IMR-90 (cell line): ENCODE results near the gene COA6. TPM values are rescaled to one million over a fixed set of nuclear protein-coding genes. Genes with fewer than 3 reads are reported as not detected.

Experiments
- ATAC-seq: fragments of 200-7000 bp; cut with Tn5 transposase; 2 replicates; pipeline ENCODE4 v1.9.1; 2020; ENCODE audit warnings: low read depth, mild to moderate bottlenecking, moderate library complexity
- BruUV-seq: library from RNA; stranded (reverse); fragments of 400-500 nt; replicated peaks from 2 replicates; lab custom pipeline; 2021; lab: Mats Ljungman, UMichigan
- CTCF ChIA-PET: fragments of 300-600 bp; formaldehyde crosslinking; extraction: SDS; loops from one replicate; lab custom pipeline; 2021; ENCODE audit warnings: antibody characterized with exemption; lab: Yijun Ruan, JAX
- POLR2A ChIA-PET: fragments of 300-600 bp; sonication (Branson Sonifier 250); formaldehyde crosslinking; loops from one replicate; lab custom pipeline; 2022; ENCODE audit warnings: antibody characterized with exemption; ENCODE audit not compliant: unreplicated experiment; lab: Charles Lee
- DNase-seq: peaks from one replicate; pipeline ENCODE4 v3.0.0; 2013
- H2AFZ ChIP-seq: replicated peaks from 2 replicates; pipeline ENCODE3; 2013; ENCODE audit warnings: low read length, mild to moderate bottlenecking; ENCODE audit not compliant: poor library complexity
- H2AK5ac ChIP-seq: 2 replicates; pipeline ENCODE4 v1.6.1; 2013; ENCODE audit warnings: low read depth, low read length, inconsistent platforms
- H2AK9ac ChIP-seq: replicated peaks from 2 replicates; pipeline ENCODE3; 2013; ENCODE audit warnings: mild to moderate bottlenecking, low read depth, low read length, moderate library complexity; ENCODE audit not compliant: poor library complexity
- H2BK120ac ChIP-seq: 2 replicates; pipeline ENCODE4 v1.6.1; 2013; ENCODE audit warnings: low read depth, low read length, inconsistent platforms
- H2BK15ac ChIP-seq: 3 replicates; pipeline ENCODE4 v1.6.1; 2013; ENCODE audit warnings: low read depth, low read length, inconsistent platforms
- H2BK20ac ChIP-seq: 2 replicates; pipeline ENCODE4 v1.6.1; 2013; ENCODE audit warnings: low read depth, mild to moderate bottlenecking, inconsistent platforms, low read length, moderate library complexity
- H2BK5ac ChIP-seq: 2 replicates; pipeline ENCODE4 v1.6.1; 2013; ENCODE audit warnings: mild to moderate bottlenecking, low read depth, low read length, inconsistent platforms; ENCODE audit not compliant: poor library complexity, severe bottlenecking
- H3K14ac ChIP-seq: replicated peaks from 2 replicates; pipeline ENCODE4 v1.6.1; 2013; ENCODE audit warnings: low read depth, low read length, inconsistent platforms
- H3K18ac ChIP-seq: 2 replicates; pipeline ENCODE4 v1.6.1; 2013; ENCODE audit warnings: low read depth, low read length, control low read depth
- H3K23ac ChIP-seq: 2 replicates; pipeline ENCODE4 v1.6.1; 2013; ENCODE audit warnings: low read depth, low read length, inconsistent platforms
- H3K27ac ChIP-seq: 2 replicates; pipeline ENCODE4 v1.5.1; 2013; ENCODE audit warnings: mild to moderate bottlenecking, control low read depth, low read length; ENCODE audit not compliant: insufficient read depth
- H3K27me3 ChIP-seq: 2 replicates; pipeline ENCODE4 v1.6.1; 2013; ENCODE audit warnings: low read length; ENCODE audit not compliant: control insufficient read depth, insufficient read depth
- H3K36me3 ChIP-seq: 2 replicates; pipeline ENCODE4 v1.6.1; 2013; ENCODE audit warnings: low read length, mixed read lengths; ENCODE audit not compliant: control insufficient read depth, insufficient read depth
- H3K4ac ChIP-seq: 2 replicates; pipeline ENCODE4 v1.6.1; 2013; ENCODE audit warnings: low read depth, low read length, inconsistent platforms
- H3K4me1 ChIP-seq: 2 replicates; pipeline ENCODE4 v1.6.1; 2013; ENCODE audit warnings: low read length, mixed read lengths; ENCODE audit not compliant: control insufficient read depth, insufficient read depth
- H3K4me2 ChIP-seq: 2 replicates; pipeline ENCODE4 v1.6.1; 2013; ENCODE audit warnings: low read depth, mild to moderate bottlenecking, control low read depth, low read length, moderate library complexity
- H3K4me3 ChIP-seq: 2 replicates; pipeline ENCODE4 v1.5.1; 2013; ENCODE audit warnings: low read depth, mild to moderate bottlenecking, control low read depth, low read length, moderate library complexity; ENCODE audit not compliant: insufficient read depth
- H3K56ac ChIP-seq: 2 replicates; pipeline ENCODE4 v1.6.1; 2013; ENCODE audit warnings: low read length, inconsistent platforms; ENCODE audit not compliant: insufficient read depth; ENCODE audit errors: extremely low read depth
- H3K79me1 ChIP-seq, 2 experiments: 2 replicates each; pipeline ENCODE4 v1.6.1; 2013; ENCODE audit warnings: low read length in 2 of 2, inconsistent platforms in 1 of 2, low read depth in 1 of 2
- H3K9ac ChIP-seq: 2 replicates; pipeline ENCODE4 v1.6.1; 2013; ENCODE audit warnings: low read depth, low read length, control low read depth
- H3K9me1 ChIP-seq: 2 replicates; pipeline ENCODE4 v1.6.1; 2013; ENCODE audit warnings: low read length, inconsistent platforms; ENCODE audit not compliant: insufficient read depth
- H3K9me3 ChIP-seq: 2 replicates; pipeline ENCODE4 v1.6.1; 2013; ENCODE audit warnings: low read length; ENCODE audit not compliant: control insufficient read depth, insufficient read depth
- H4K20me1 ChIP-seq: 2 replicates; pipeline ENCODE4 v1.6.1; 2013; ENCODE audit warnings: low read length, inconsistent platforms; ENCODE audit not compliant: insufficient read depth
- H4K5ac ChIP-seq: 2 replicates; pipeline ENCODE4 v1.6.1; 2013; ENCODE audit warnings: mild to moderate bottlenecking, low read depth, low read length, control low read depth
- H4K8ac ChIP-seq, 2 experiments: 2 replicates each; pipeline ENCODE4 v1.6.1; 2013; ENCODE audit warnings: low read depth in 2 of 2, low read length in 2 of 2, control low read depth in 1 of 2, inconsistent platforms in 1 of 2
- H4K91ac ChIP-seq: 2 replicates; pipeline ENCODE4 v1.6.1; 2013; ENCODE audit warnings: low read depth, low read length, inconsistent platforms; ENCODE audit not compliant: insufficient read depth
- ELK1 ChIP-seq: fragments of 150-350 bp; IDR thresholded peaks from 2 replicates; pipeline ENCODE4 v1.6.1; 2016; ENCODE audit warnings: low read depth, mild to moderate bottlenecking, low read length, moderate library complexity, borderline replicate concordance
- FOS ChIP-seq: fragments of 150-350 bp; IDR thresholded peaks from 2 replicates; pipeline ENCODE4 v1.6.1; 2016; ENCODE audit warnings: low read depth, low read length
- MXI1 ChIP-seq: IDR thresholded peaks from 2 replicates; pipeline ENCODE4 v1.6.1; 2012; ENCODE audit warnings: low read depth, mild to moderate bottlenecking, low read length, moderate library complexity, borderline replicate concordance
- NFE2L2 ChIP-seq: fragments of 150-350 bp; IDR thresholded peaks from 2 replicates; pipeline ENCODE4 v1.6.1; 2016; ENCODE audit warnings: low read depth, mild to moderate bottlenecking, low read length
- RAD21 ChIP-seq: IDR thresholded peaks from 2 replicates; pipeline ENCODE4 v1.6.1; 2012; ENCODE audit warnings: low read length, improper control_type of control experiment
- RCOR1 ChIP-seq: IDR thresholded peaks from 2 replicates; pipeline ENCODE4 v1.6.1; 2012; ENCODE audit warnings: mild to moderate bottlenecking, low read length, improper control_type of control experiment; ENCODE audit not compliant: insufficient replicate concordance
- RFX5 ChIP-seq: IDR thresholded peaks from 2 replicates; pipeline ENCODE4 v1.8.0; 2012; ENCODE audit warnings: low read depth, mild to moderate bottlenecking, low read length, moderate library complexity
- SMC3 ChIP-seq: fragments of 150-350 bp; IDR thresholded peaks from 2 replicates; pipeline ENCODE4 v1.6.1; 2016; ENCODE audit warnings: low read depth, mild to moderate bottlenecking, antibody characterized with exemption, low read length, moderate library complexity
- USF2 ChIP-seq: fragments of 150-350 bp; IDR thresholded peaks from 2 replicates; pipeline ENCODE4 v1.6.1; 2017; ENCODE audit warnings: mild to moderate bottlenecking, antibody characterized with exemption, low read length, low read depth
- WGBS, 2 experiments: methylation state at CpG; one replicate each; pipeline versions ENCODE4 v1.1.5 to v1.1.7; 2013; ENCODE audit warnings: missing lambda C conversion rate in 2 of 2; ENCODE audit not compliant: insufficient read length in 1 of 2; ENCODE audit errors: extremely low coverage in 2 of 2; 5-methylcytosine and 5-hydroxymethylcytosine counted together
- dilution Hi-C: fragments of 300-500 bp; cut with HindIII; formaldehyde crosslinking; loops from one replicate; pipeline ENCODE4 v1.14.3; 2018; ENCODE audit warnings: low sequenced_read_pairs; ENCODE audit not compliant: unreplicated experiment
- in situ Hi-C: fragments of 300-500 bp; cut with MboI; formaldehyde crosslinking; loops from 3 replicates; pipeline ENCODE4 v1.14.3; 2019; ENCODE audit warnings: low sequenced_read_pairs, inconsistent platforms, mixed read lengths
- intact Hi-C: fragments of 100-400 bp; cut with micrococcal nuclease; formaldehyde crosslinking; loops from 2 replicates; pipeline ENCODE4 v1.10.0; 2022
- polyA plus RNA-seq, 3 experiments: library from polyadenylated mRNA; depleted of rRNA; stranded (reverse); fragments of >200 nt; gene quantifications; 2 replicates each; pipeline ENCODE4 v1.2.3, GENCODE V29; 2012; ENCODE audit warnings: low replicate concordance in 1 of 3
- total RNA-seq: library from RNA; depleted of rRNA; stranded (reverse); fragments of >200 nt; gene quantifications from 2 replicates; pipeline ENCODE4 v1.2.3, GENCODE V29; 2012

The COA6 gene
- total and polyA plus RNA-seq, 2 of the 4 experiments (the other 2 are of a cell fraction) = 6.8 to 14.3 TPM

- no TSS peak for BruUV-seq
- no peak for DNase-seq
Observed at GRCh38 chr1:234427950-234428646, 54.8 kb downstream of the COA6 start.

More at GRCh38 chr1:234427950-234428646, 54.8 kb downstream of the COA6 start:
- no peaks in the 10 kb centered on the region for H3K9me3 ChIP-seq
- H3K27me3 ChIP-seq = no peaks in the 10 kb centered on the region
- no CpG with 5 or more reads among the region's 8 CpGs for WGBS, 2 experiments
- H2BK15ac ChIP-seq = no peak overlapping the region
- H3K4ac ChIP-seq = no peak overlapping the region
- no peak overlapping the region for H3K18ac ChIP-seq
- H3K4me2 ChIP-seq = no peak overlapping the region
- H3K36me3 ChIP-seq = peaks cover 9% of the 10 kb centered on the region
- H4K20me1 ChIP-seq = no peaks in the 10 kb centered on the region
- H3K4me1 ChIP-seq = no peaks in the 10 kb centered on the region
- ChIA-PET CTCF (no interaction called here), POLR2A (no interaction called here)
- in situ Hi-C loops = no loop called here
- TF ChIP-seq MXI1 (no peak), RAD21 (no peak), ELK1 (no peak), USF2 (no peak), SMC3 (no peak), NFE2L2 (no peak), FOS (no peak), RCOR1 (no peak), RFX5 (no peak)
- H3K79me1 ChIP-seq = no peaks in the 10 kb centered on the region; a peak in 1 of 4 replicates
- no peak overlapping the region for H2BK20ac ChIP-seq
- no peak overlapping the region for H3K27ac ChIP-seq
- no peak overlapping the region for H3K9ac ChIP-seq
- no peak overlapping the region for H3K4me3 ChIP-seq
- intact Hi-C loops = no loop called here
- H3K56ac ChIP-seq = no peak overlapping the region
- no peak overlapping the region for H2AFZ ChIP-seq
- H3K14ac ChIP-seq = no peak overlapping the region
- no peak overlapping the region for H2AK9ac ChIP-seq
- H4K8ac ChIP-seq = no peak overlapping the region
- no peak overlapping the region for H2BK120ac ChIP-seq
- ATAC-seq = no peak
- H2AK5ac ChIP-seq = no peak overlapping the region
- H3K23ac ChIP-seq = no peak overlapping the region
- dilution Hi-C loops = no loop called here
- no peaks in the 10 kb centered on the region; the same call in 1 of the 2 replicates for H3K9me1 ChIP-seq
- H4K5ac ChIP-seq = no peak overlapping the region
- no peak overlapping the region for H4K91ac ChIP-seq
- H2BK5ac ChIP-seq = no peak overlapping the region
